RCC 7860 (cell line): ENCODE measurements around the gene SLCO2B1.

ENCODE experiments used
- DNase-seq: peaks from one replicate; pipeline ENCODE4 v3.0.0-alpha.2; 2015; ENCODE audit warnings: low spot score
- FAIRE-seq: peaks from 2 replicates; lab custom pipeline; 2012; peaks lifted over from hg19 to GRCh38; lab: Jason Lieb, UNC

Gene SLCO2B1

GRCh38 chr11:75144716-75145014, 6.2 kb upstream of the SLCO2B1 start:
- DNase-seq (no peak), FAIRE-seq (no peak)

GRCh38 chr11:75145196-75145971, 5.5 kb upstream of the SLCO2B1 start:
- FAIRE-seq = no peak
- DNase-seq = no peak

- DNase-seq = no peak
- no peak for FAIRE-seq
Measured at GRCh38 chr11:75145972-75146519, 4.9 kb upstream of the SLCO2B1 start.

GRCh38 chr11:75146711-75147110, 4.2 kb upstream of the SLCO2B1 start:
- FAIRE-seq (no peak), DNase-seq (no peak)

DNA sequence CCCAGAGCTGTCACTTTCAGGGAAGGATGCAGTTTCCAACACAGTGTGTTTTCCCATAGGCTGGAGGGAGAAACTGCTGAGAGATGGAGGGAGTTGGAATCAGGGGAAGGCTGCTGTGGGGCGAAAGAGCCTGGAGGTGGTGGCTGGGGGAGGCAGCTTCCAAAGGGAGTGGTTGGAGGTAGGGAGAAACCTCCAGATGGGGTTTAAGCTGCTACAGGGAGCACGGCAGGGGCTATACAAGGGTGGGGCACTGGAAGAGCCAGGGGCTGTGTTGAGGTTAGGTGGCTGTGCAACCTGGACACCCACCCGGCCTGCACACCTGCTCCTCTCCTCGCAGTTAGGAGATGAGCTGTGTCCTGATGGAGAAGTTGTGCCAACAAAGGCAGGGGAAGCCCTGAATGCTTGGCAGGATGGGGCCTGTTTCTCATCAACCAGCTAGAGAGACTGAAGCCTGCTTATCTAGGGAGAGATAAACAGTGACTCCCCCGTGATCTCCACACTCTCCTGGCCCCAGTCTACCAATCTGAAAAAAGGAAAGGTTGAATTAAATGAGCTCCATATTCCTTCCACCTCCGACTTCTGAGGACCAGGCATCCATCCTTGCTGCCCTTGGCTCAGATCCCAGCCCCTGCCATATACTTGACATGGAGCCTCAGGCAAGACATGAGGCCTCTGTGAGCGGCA, 3.6 kb upstream of the SLCO2B1 start:
- DNase-seq (no peak), FAIRE-seq (no peak)

GRCh38 chr11:75147875-75148263, 3.0 kb upstream of the SLCO2B1 start:
- DNase-seq = no peak
- no peak for FAIRE-seq

DNA sequence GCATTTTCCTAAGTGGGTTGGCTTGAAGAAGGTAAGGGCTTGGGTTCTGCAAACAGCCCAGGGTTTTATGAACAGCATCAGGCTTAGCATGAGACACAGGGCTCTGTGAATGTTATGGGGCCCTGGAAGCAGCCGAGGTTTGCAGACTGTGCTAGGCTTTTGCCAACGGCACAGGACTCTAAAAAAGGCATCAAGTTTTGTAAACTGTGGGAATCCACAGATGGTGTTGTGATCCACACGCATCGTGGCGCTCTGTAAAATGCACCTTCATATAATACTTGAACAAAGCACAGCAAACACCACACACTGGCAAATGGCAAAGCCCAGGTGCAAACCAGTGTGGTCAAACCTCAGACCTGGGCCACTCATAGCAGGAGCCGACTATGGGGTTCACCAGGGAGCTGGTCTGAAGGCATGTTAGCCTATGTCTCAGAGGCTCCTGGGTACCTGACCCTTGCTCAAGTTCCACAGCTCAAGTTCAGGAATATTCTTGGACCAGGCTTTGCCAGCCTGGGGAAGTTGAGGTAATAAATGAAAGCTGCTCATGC, 2.4 kb upstream of the SLCO2B1 start:
- DNase-seq = no peak
- FAIRE-seq = no peak

GRCh38 chr11:75149766-75150465, 991 bp upstream of the SLCO2B1 start:
- FAIRE-seq (no peak), DNase-seq (no peak)

DNA sequence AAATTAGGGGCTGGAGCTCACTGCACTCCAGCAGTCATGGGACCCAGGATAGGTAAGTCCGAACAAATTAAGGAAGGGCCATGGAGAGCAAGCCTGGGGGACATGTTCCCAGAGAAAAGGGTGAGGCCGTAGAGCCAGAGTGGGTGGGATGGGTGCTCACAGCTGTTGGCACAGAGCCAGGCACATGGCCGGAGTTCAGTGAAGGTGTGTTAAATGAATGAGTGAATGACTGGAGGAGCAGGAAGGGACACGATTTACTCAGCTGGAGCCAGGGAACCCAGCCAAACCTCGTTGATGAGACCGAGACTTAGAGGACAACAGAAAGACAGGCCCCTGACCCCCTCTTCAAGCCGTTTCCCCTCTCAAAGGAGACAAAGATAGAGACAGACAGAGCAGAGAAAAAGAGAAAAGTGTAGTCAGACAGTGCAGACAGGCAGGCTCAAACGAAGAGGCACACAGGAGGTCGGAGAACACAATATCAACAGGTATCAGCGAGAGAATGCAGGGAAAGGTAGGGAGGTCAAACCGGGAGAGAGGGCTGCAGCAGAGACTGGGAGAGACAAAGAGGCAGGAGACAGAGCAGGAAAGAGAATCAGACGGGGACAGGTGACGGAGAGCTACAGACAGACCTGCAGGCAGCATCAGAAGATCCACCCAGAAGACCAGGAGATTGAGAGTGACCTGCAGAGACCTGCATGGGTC, 590 bp downstream of the SLCO2B1 start:
- FAIRE-seq (no peak), DNase-seq (no peak)

DNA sequence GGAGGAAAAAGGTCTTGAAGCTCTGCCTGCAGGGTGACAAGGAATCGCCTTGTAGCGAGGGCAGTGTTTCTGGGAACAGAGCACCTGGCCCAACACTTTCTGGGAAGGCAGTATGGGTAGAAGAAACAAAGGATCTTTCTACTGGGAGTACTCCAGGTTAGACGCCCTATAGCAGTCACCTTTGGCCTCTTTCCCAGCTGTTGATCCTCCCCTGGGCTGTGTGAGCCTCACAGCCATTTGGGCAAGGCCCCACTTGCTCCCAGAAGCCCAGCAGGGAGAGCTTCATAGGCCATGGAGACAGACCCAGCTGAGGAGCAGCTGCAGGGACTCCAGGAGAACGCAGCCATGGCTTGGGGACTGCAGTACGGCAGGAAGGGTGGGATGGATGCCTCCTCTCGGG, 1.2 kb downstream of the SLCO2B1 start:
- FAIRE-seq (no peak), DNase-seq (no peak)

- no peak for FAIRE-seq
- DNase-seq = no peak
Measured at GRCh38 chr11:75152651-75153427, 1.9 kb downstream of the SLCO2B1 start.

DNA sequence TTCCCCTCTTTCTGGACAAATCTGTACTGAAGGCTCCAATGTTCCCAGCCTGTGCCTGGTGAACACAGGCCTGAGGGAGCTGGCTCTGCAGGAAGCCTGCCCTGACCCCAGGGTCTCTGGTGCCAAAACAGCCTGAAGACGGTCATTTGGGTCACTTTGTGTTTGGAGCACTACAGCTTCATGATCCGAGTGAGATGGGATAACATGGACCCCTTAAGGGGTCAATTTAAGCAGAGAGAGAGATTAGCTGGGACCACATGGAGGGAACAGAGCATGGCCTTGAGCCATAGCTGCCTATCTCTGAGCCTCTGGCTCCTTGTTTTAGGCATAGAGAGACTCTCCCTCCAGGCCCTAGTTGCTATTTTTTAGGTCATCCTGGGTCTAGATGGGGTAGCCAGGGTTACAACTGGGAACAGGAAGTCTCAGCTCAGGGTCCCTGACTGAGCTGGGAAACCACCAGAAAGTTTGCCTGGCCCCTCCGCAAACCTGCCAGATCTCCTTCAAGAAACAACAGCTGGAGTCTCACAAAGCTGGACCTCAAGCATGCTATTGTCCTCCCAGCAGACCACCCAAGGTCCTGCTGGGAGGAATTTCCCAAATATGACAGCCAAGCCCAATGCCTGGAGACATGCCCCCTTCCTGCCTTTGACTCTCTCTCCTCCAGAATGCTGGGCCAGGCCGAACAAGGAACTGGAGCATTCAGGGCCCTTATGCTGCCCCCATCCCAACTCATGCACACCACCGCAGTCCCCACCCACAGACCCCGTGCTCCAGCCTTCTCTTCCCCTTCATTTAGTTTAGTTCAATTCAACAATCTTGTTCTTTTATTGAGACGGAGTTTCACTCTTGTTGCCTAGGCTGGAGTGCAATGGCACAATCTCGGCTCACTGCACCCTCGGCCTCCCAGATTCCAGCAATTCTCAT, 4.0 kb downstream of the SLCO2B1 start:
- no peak for DNase-seq

DNA sequence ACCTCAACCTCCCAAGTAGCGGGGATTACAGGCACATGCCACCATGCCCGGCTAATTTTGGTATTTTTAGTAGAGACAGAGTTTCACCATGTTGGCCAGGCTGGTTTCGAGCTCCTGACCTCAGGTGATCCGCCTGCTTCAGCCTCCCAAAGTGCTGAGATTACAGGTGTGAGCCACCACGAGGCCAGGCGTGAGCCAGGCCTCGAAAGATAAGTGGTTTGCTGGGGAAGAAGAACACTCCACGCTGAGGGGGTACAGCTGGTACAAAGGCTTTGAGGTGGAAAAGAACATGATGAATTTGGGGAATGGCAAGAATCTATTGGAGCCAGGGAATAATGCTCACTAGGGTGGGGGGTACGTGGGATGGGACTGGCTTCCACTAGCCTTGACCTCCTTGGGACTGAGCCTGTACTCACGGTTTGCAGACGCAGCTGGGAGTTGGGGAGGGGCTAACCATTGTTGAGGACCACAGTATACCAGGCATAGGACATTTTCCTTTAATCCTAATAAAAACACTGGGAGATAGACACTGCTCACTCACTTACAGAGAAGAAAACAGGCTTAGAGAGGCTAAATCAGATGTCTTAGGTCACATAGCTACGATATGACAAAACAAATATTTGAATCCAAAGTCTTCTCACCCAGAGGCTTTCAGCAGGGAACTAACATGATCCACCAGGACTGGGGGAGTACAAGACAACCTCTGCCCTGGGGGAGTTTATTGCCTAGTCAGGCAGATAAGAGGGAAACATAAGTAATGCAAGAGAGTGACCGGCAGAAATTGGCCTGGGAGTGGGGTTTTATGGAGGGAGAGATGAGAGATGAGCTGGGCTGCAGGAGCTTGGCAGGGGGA, 4.9 kb downstream of the SLCO2B1 start:
- DNase-seq (no peak), FAIRE-seq (no peak)

More for the DNA sequence above, 4.0 kb downstream of the SLCO2B1 start:
- FAIRE-seq = no peak

GRCh38 chr11:75158241-75158640, 7.3 kb downstream of the SLCO2B1 start:
- FAIRE-seq (no peak), DNase-seq (no peak)

DNA sequence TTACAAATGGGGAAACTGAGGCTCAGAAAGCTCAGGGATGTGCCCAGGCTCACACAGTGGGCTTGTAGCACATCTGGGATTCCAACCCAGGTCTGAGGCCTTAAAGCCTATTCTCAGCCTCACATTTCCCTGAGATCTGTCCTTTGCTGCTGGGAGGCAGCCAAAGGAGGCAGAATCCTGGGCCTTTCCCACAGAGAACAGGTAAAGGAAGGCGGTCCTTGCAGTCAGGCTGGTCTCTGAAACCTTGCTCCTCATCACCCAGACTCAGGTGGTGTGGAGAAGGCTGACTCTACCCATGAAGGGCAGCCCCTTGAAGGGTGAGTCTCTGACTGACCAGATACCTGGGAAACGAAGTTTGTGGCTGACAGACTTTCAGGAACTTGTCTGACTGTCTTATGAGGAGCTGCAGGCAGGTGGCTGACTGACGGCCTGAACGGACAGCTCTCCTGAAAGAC, 7.8 kb downstream of the SLCO2B1 start:
- FAIRE-seq (no peak), DNase-seq (no peak)

- no peak for DNase-seq
- FAIRE-seq = no peak
Measured at GRCh38 chr11:75159151-75159953, 8.4 kb downstream of the SLCO2B1 start.

GRCh38 chr11:75160220-75160757, 9.4 kb downstream of the SLCO2B1 start:
- DNase-seq = no peak

More at GRCh38 chr11:75160220-75160757, 9.4 kb downstream of the SLCO2B1 start:
- FAIRE-seq = no peak
